GM21717 (cell line): ENCODE data around the gene ESYT2.

Experiments used
- ATAC-seq: cut with Tn5 transposase; IDR thresholded peaks from one replicate; pipeline ENCODE4 v1.9.1; 2021; ENCODE audit warnings: mild to moderate bottlenecking, moderate library complexity; ENCODE audit not compliant: unreplicated experiment

ESYT2 gene

GRCh38 chr7:158774952-158775351, 54.4 kb downstream of the ESYT2 start:
- no peak for ATAC-seq

- ATAC-seq, result no peak
Observed at GRCh38 chr7:158772916-158773315, 56.4 kb downstream of the ESYT2 start.

GRCh38 chr7:158771213-158771834, 58.0 kb downstream of the ESYT2 start:
- no peak for ATAC-seq

- no peak for ATAC-seq
Observed at GRCh38 chr7:158767707-158768106, 61.6 kb downstream of the ESYT2 start.

- no peak for ATAC-seq
Observed at GRCh38 chr7:158766570-158767281, 62.6 kb downstream of the ESYT2 start.

- no peak for ATAC-seq
Observed at GRCh38 chr7:158765020-158765419, 64.3 kb downstream of the ESYT2 start.

GRCh38 chr7:158763454-158764033, 65.8 kb downstream of the ESYT2 start:
- no peak for ATAC-seq

- no peak for ATAC-seq
Observed at GRCh38 chr7:158761945-158762344, 67.4 kb downstream of the ESYT2 start.

GRCh38 chr7:158760936-158761335, 68.4 kb downstream of the ESYT2 start:
- no peak for ATAC-seq

GRCh38 chr7:158760445-158760764, 68.9 kb downstream of the ESYT2 start:
- no peak for ATAC-seq

GRCh38 chr7:158759749-158760444, 69.4 kb downstream of the ESYT2 start:
- no peak for ATAC-seq

GRCh38 chr7:158759245-158759614, 70.1 kb downstream of the ESYT2 start:
- no peak for ATAC-seq

- no peak for ATAC-seq
Observed at GRCh38 chr7:158758586-158759244, 70.6 kb downstream of the ESYT2 start.

GRCh38 chr7:158757404-158757989, 71.8 kb downstream of the ESYT2 start:
- no peak for ATAC-seq

- ATAC-seq, result no peak
Observed at GRCh38 chr7:158754746-158755444, 74.4 kb downstream of the ESYT2 start.

GRCh38 chr7:158753900-158754299, 75.4 kb downstream of the ESYT2 start:
- ATAC-seq, result no peak

GRCh38 chr7:158751751-158752150, 77.6 kb downstream of the ESYT2 start:
- no peak for ATAC-seq

GRCh38 chr7:158751199-158751598, 78.1 kb downstream of the ESYT2 start:
- ATAC-seq, result no peak

GRCh38 chr7:158750702-158751101, 78.6 kb downstream of the ESYT2 start:
- ATAC-seq, result no peak

- ATAC-seq, result no peak
Observed at GRCh38 chr7:158749396-158749795, 79.9 kb downstream of the ESYT2 start.
